Fibroblast of the aortic adventitia (primary cell): Measurements from ENCODE around the gene AFM. TPM values are rescaled to one million over a fixed set of nuclear protein-coding genes. Genes with fewer than 3 reads are reported as not detected.
"Not testable (repeated sequence)": the region's sequence is repeated elsewhere in the genome, so short reads cannot be mapped to it uniquely, and the experiment has no call there.

Experiments
- DNase-seq: peaks from one replicate; pipeline ENCODE4 v3.0.0-alpha.2; 2010; ENCODE audit warnings: low read depth
- H3K4me3 ChIP-seq: 2 replicates; pipeline ENCODE4 v1.5.1; 2011; ENCODE audit warnings: low read depth, mild to moderate bottlenecking, control low read depth, low read length, moderate library complexity
- CTCF ChIP-seq: IDR thresholded peaks from 2 replicates; pipeline ENCODE4 v1.5.1; 2011; ENCODE audit warnings: mild to moderate bottlenecking, low read length, control low read depth, inconsistent platforms; ENCODE audit not compliant: insufficient read depth
- small RNA-seq: library from RNA; depleted of rRNA; stranded (forward); fragments of <200 nt; gene quantifications from one replicate; pipeline ENCODE3, GENCODE V24; 2012
- total RNA-seq: library from RNA; depleted of rRNA; stranded (reverse); fragments of >200 nt; gene quantifications from 2 replicates; pipeline ENCODE4 v1.2.3, GENCODE V29; 2012; ENCODE audit warnings: low replicate concordance

Gene AFM
- total RNA-seq, 1 donor: not detected

GRCh38 chr4:73533515-73534422 is 52.2 kb downstream of the AFM start:
- no peak for TF ChIP-seq CTCF
- no peak for DNase-seq
- H3K4me3 ChIP-seq: no peak overlapping the region

- no peak overlapping the region for H3K4me3 ChIP-seq
- TF ChIP-seq CTCF: no peak
- DNase-seq: no peak
Measured at GRCh38 chr4:73538162-73538561, 56.6 kb downstream of the AFM start.

DNA sequence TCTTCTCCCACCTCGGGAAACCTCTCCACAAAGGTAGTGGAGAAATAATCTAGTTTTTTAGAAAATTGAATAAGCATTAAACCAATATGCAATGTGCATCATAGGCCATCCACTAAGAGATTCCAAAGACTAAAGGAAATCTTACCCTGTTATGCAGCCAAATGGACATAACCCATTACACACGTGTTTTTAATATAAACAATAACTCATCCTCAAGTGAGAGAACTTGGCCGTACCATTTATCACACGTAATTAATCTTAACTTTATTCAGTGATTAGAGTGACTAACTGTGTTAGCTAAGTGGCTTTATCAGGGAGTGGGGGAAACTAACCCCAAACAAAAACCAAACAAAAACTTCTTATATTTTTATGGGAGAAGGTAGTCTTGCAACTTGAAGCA is 57.8 kb downstream of the AFM start:
- DNase-seq: peak; percentile 34
- no peak for TF ChIP-seq CTCF

GRCh38 chr4:73540826-73541225 is 59.3 kb downstream of the AFM start:
- H3K4me3 ChIP-seq: no peak overlapping the region
- TF ChIP-seq CTCF: no peak
- no peak for DNase-seq

More for the DNA sequence above, 57.8 kb downstream of the AFM start:
- no peak overlapping the region for H3K4me3 ChIP-seq

- no peak for TF ChIP-seq CTCF
- DNase-seq: no peak
- H3K4me3 ChIP-seq: no peak overlapping the region
Measured at GRCh38 chr4:73541251-73541650, 59.7 kb downstream of the AFM start.

- TF ChIP-seq CTCF: no peak
Measured at GRCh38 chr4:73544620-73545019, 63.1 kb downstream of the AFM start.

DNA sequence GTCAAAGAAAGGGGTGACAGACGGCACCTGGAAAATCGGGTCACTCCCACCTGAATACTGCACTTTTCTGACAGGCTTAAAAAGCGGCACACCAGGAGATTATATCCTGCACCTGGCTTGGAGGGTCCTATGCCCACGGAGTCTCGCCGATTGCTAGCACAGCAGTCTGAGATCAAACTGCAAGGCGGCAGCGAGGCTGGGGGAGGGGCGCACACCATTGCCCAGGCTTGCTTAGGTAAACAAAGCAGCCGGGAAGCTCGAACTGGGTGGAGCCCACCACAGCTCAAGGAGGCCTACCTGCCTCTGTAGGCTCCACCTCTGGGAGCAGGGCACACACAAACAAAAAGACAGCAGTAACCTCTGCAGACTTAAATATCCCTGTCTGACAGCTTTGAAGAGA is 69.3 kb downstream of the AFM start:
- DNase-seq, H3K4me3 ChIP-seq: not testable (repeated sequence)

More at GRCh38 chr4:73544620-73545019, 63.1 kb downstream of the AFM start:
- DNase-seq: no peak
- no peak overlapping the region for H3K4me3 ChIP-seq

Small RNAs within 50 kb of the gene (small RNA-seq; reads per million reads assigned to genes)
- not detected for gene AC074250.1

Other genes starting within 250 kb of the AFM start
- gene ANKRD17, start 222.9 kb upstream of the AFM start, total RNA-seq: 64.4 and 72.5 TPM in 2 replicates
- gene ALB, start 77.5 kb upstream of the AFM start, total RNA-seq: not detected in 2 replicates
- 0.90 TPM in 1 of 2 replicates, not detected in the other for gene AFP, start 45.5 kb upstream of the AFM start, total RNA-seq
- not detected in 2 replicates for gene RASSF6, start 138.7 kb downstream of the AFM start, total RNA-seq